OCI-LY3 (cell line): ENCODE measurements around the gene ZFYVE28.

ENCODE experiments used
- EZH2phosphoT487 ChIP-seq: fragments of 200-600 bp; shearing (Covaris generic); IDR thresholded peaks from 2 replicates; pipeline ENCODE4 v1.6.1; 2018; ENCODE audit warnings: antibody characterized with exemption, mixed run types, low read depth
- TF ChIP-seq, protein P1 (sequence below): fragments of 200-600, 300-600 bp; sonication (generic); IDR thresholded peaks from 2 replicates; pipeline ENCODE4 v1.5.1; 2014; ENCODE audit warnings: antibody characterized with exemption, low read length, low read depth

DNA sequence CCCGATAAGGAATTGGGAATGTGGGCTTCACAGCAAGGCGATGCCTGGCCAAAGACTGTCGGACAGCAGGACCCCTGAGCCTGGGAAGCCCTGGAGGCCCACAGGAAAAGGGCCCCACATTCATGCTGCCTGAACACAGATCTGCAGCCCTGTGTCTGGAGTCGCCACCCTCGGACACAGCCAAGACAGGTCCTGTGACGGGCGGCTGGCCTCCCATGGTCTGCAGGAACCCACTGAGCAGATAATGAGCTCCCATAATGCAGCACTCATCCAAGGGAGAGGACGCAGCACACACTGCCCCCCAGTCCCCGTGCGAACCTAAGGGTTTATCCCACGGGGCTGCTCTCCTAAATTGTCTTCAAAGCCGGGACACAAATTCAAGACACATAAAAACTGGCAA is 30.6 kb downstream of the ZFYVE28 start:
- TF ChIP-seq, protein P1, sequence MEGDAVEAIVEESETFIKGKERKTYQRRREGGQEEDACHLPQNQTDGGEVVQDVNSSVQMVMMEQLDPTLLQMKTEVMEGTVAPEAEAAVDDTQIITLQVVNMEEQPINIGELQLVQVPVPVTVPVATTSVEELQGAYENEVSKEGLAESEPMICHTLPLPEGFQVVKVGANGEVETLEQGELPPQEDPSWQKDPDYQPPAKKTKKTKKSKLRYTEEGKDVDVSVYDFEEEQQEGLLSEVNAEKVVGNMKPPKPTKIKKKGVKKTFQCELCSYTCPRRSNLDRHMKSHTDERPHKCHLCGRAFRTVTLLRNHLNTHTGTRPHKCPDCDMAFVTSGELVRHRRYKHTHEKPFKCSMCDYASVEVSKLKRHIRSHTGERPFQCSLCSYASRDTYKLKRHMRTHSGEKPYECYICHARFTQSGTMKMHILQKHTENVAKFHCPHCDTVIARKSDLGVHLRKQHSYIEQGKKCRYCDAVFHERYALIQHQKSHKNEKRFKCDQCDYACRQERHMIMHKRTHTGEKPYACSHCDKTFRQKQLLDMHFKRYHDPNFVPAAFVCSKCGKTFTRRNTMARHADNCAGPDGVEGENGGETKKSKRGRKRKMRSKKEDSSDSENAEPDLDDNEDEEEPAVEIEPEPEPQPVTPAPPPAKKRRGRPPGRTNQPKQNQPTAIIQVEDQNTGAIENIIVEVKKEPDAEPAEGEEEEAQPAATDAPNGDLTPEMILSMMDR = no peak
- TF ChIP-seq EZH2phosphoT487 = no peak
